Astrocyte (in vitro differentiated cells and primary cell): Measurements from ENCODE around the gene NTM. TPM values are rescaled to one million over a fixed set of nuclear protein-coding genes. Genes with fewer than 3 reads are reported as not detected.
A peak's percentile ranks its signal among the peaks of the same experiment; 100 is the strongest.

Experiments
- DNase-seq: peaks from one replicate; pipeline ENCODE4 v3.0.0-alpha.2; 2010; ENCODE audit warnings: low read depth
- FAIRE-seq: peaks from 2 replicates; lab custom pipeline; 2011; peaks lifted over from hg19 to GRCh38; lab: Jason Lieb, UNC
- H2AFZ ChIP-seq: 2 replicates; pipeline ENCODE4 v1.6.0; 2012; ENCODE audit warnings: low read depth, low read length, inconsistent platforms
- H3K27ac ChIP-seq: 2 replicates; pipeline ENCODE4 v1.5.1; 2011; ENCODE audit warnings: low read depth, low read length, inconsistent platforms
- H3K27me3 ChIP-seq: 2 replicates; pipeline ENCODE4 v1.6.0; 2011; ENCODE audit warnings: low read length, inconsistent platforms; ENCODE audit not compliant: insufficient read depth
- H3K36me3 ChIP-seq: 2 replicates; pipeline ENCODE4 v1.5.1; 2011; ENCODE audit warnings: low read length, inconsistent platforms; ENCODE audit not compliant: insufficient read depth
- H3K4me1 ChIP-seq: 2 replicates; pipeline ENCODE4 v1.5.1; 2011; ENCODE audit warnings: low read length, inconsistent platforms; ENCODE audit not compliant: insufficient read depth
- H3K4me2 ChIP-seq: 2 replicates; pipeline ENCODE4 v1.6.0; 2012; ENCODE audit warnings: low read length, inconsistent platforms
- H3K4me3 ChIP-seq: 2 replicates; pipeline ENCODE4 v1.5.1; 2011; ENCODE audit warnings: low read depth, mild to moderate bottlenecking, low read length, inconsistent platforms; ENCODE audit not compliant: insufficient read depth
- H3K79me2 ChIP-seq: 2 replicates; pipeline ENCODE4 v1.6.0; 2012; ENCODE audit warnings: mild to moderate bottlenecking, low read length, inconsistent platforms; ENCODE audit not compliant: insufficient read depth
- H3K9ac ChIP-seq: 2 replicates; pipeline ENCODE4 v1.6.0; 2012; ENCODE audit warnings: mild to moderate bottlenecking, low read length, inconsistent platforms
- H3K9me3 ChIP-seq: 2 replicates; pipeline ENCODE4 v1.5.1; 2012; ENCODE audit warnings: low read depth, mild to moderate bottlenecking, low read length, inconsistent platforms; ENCODE audit not compliant: insufficient read depth
- H4K20me1 ChIP-seq: 2 replicates; pipeline ENCODE4 v1.6.0; 2012; ENCODE audit warnings: low read length, inconsistent platforms; ENCODE audit not compliant: insufficient read depth
- H3K27ac Mint-ChIP-seq: one replicate; pipeline ENCODE4 v1.8.0; 2021; ENCODE audit warnings: mild to moderate bottlenecking, mixed read lengths; ENCODE audit not compliant: unreplicated experiment
- H3K27me3 Mint-ChIP-seq: one replicate; pipeline ENCODE4 v1.8.0; 2021; ENCODE audit warnings: low read depth, mixed read lengths; ENCODE audit not compliant: unreplicated experiment
- H3K36me3 Mint-ChIP-seq: one replicate; pipeline ENCODE4 v1.8.0; 2021; ENCODE audit warnings: low read depth, mixed read lengths; ENCODE audit not compliant: unreplicated experiment
- H3K4me1 Mint-ChIP-seq: one replicate; pipeline ENCODE4 v1.8.0; 2021; ENCODE audit warnings: low read depth, mixed read lengths; ENCODE audit not compliant: unreplicated experiment
- H3K4me3 Mint-ChIP-seq: one replicate; pipeline ENCODE4 v1.8.0; 2021; ENCODE audit warnings: mild to moderate bottlenecking, moderate library complexity, mixed read lengths; ENCODE audit not compliant: unreplicated experiment
- H3K9me3 Mint-ChIP-seq: one replicate; pipeline ENCODE4 v1.8.0; 2021; ENCODE audit warnings: mild to moderate bottlenecking, mixed read lengths; ENCODE audit not compliant: unreplicated experiment
- EZH2 ChIP-seq: IDR thresholded peaks from 2 replicates; pipeline ENCODE4 v1.6.1; 2012; ENCODE audit warnings: mild to moderate bottlenecking, low read length, inconsistent platforms; ENCODE audit not compliant: insufficient read depth
- total RNA-seq: library from RNA; stranded (reverse); gene quantifications from 2 replicates; pipeline ENCODE4 v1.2.1, GENCODE V29; 2021
- TF ChIP-seq, protein P1 (sequence below): IDR thresholded peaks from 2 replicates; pipeline ENCODE4 v1.5.1; 2011; ENCODE audit warnings: low read depth, mild to moderate bottlenecking, inconsistent platforms, low read length, moderate library complexity; ENCODE audit not compliant: insufficient read depth

NTM gene
- total RNA-seq, 1 donor from 2014 or later, result 98.2 TPM

DNA sequence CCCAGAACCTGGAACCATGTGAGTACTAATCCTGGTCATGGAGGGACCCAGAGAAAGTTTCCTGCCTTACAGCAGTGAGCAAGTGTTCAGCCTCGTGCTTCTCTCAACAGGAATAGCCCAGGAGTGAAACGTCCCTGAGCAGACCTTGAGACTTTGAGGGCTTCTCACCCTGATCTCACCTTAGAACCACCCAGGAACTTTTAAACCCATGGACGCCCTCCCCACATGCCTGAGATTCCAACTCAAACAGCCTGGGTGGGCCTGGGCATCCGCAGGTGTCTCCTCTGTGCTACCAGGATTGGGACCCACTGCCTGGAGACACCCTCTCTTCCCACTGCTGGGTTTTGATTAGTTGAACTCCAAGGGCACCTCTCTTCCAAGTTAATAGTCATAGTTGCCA is 297.2 kb downstream of the NTM start:
- H3K9me3 ChIP-seq, result no peaks in the 10 kb centered on the region
- no peak overlapping the region for H3K4me3 ChIP-seq
- peak overlapping the region; percentile 94 for H3K27ac ChIP-seq
- DNase-seq (no peak), FAIRE-seq (no peak)
- peak overlapping the region; percentile 63 for H3K4me2 ChIP-seq
- peaks cover 48% of the 10 kb centered on the region for H3K4me1 Mint-ChIP-seq
- no peaks in the 10 kb centered on the region for H3K27me3 Mint-ChIP-seq
- no peak overlapping the region for H2AFZ ChIP-seq
- H3K79me2 ChIP-seq, result no peaks in the 10 kb centered on the region
- peak overlapping the region; percentile 64 for H3K9ac ChIP-seq
- peaks cover 2% of the 10 kb centered on the region for H3K9me3 Mint-ChIP-seq
- H3K36me3 ChIP-seq, result no peaks in the 10 kb centered on the region
- H3K4me1 ChIP-seq, result peaks cover 31% of the 10 kb centered on the region
- H3K36me3 Mint-ChIP-seq, result peaks cover 3% of the 10 kb centered on the region
- H4K20me1 ChIP-seq, result no peaks in the 10 kb centered on the region
- peak overlapping the region; percentile 91 for H3K27ac Mint-ChIP-seq
- TF ChIP-seq EZH2, result no peak
- TF ChIP-seq, protein P1, sequence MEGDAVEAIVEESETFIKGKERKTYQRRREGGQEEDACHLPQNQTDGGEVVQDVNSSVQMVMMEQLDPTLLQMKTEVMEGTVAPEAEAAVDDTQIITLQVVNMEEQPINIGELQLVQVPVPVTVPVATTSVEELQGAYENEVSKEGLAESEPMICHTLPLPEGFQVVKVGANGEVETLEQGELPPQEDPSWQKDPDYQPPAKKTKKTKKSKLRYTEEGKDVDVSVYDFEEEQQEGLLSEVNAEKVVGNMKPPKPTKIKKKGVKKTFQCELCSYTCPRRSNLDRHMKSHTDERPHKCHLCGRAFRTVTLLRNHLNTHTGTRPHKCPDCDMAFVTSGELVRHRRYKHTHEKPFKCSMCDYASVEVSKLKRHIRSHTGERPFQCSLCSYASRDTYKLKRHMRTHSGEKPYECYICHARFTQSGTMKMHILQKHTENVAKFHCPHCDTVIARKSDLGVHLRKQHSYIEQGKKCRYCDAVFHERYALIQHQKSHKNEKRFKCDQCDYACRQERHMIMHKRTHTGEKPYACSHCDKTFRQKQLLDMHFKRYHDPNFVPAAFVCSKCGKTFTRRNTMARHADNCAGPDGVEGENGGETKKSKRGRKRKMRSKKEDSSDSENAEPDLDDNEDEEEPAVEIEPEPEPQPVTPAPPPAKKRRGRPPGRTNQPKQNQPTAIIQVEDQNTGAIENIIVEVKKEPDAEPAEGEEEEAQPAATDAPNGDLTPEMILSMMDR, result no peak
- peak overlapping the region; percentile 71 for H3K4me3 Mint-ChIP-seq
- H3K27me3 ChIP-seq, result no peaks in the 10 kb centered on the region

DNA sequence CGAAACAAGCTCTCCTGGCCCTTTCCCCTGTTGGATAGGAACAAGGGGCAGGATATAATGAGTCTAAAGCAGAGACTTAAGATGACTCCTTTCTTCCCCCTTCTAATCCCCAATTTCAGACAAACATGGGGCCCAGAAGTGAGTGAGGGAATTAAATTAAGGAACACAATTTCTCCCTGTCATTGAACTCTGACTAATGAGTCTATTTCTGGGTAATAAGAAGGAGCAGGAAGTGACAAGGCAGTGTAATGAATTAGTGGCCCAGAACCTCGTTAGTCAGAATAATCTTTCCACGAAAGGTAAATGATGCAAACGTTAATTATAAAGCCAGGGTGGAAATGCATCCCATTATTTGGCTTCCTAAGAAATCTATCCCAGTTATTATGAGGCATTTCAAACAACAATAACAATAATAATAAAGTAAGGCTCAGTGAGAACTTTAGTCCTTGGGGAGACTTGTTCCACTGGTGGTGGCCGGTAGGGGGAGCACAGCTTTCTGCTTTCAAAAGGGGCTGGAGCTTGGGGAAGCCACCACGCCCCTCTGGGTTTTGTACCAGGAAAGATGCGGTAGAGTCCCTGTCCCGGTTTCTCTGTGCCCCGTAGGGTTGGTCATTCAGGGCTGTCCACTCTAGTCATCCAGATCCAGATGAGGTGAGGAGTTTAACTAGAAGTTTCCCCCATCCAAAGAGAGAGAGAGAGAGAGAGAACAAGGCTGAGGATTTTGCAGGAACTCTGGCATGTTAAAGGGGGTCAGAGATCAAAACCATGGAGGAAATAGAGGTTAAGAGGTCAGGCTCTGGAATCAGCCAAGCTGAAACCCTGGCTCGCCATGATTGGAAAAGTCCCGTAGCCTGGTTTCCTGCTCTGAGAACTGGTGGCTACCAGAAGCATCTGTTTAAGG is 298.3 kb downstream of the NTM start:
- H3K4me3 ChIP-seq, result no peak overlapping the region
- TF ChIP-seq, protein P1, result peak; percentile 59
- no peak for TF ChIP-seq EZH2
- no peaks in the 10 kb centered on the region for H3K36me3 ChIP-seq
- no peaks in the 10 kb centered on the region for H3K36me3 Mint-ChIP-seq
- H3K27me3 Mint-ChIP-seq, result no peaks in the 10 kb centered on the region
- peaks cover 36% of the 10 kb centered on the region for H3K4me1 Mint-ChIP-seq
- no peak overlapping the region for H2AFZ ChIP-seq
- no peaks in the 10 kb centered on the region for H4K20me1 ChIP-seq
- H3K4me2 ChIP-seq, result peak overlapping the region; percentile 4
- H3K4me1 ChIP-seq, result peaks cover 30% of the 10 kb centered on the region
- no peaks in the 10 kb centered on the region for H3K79me2 ChIP-seq
- H3K9me3 ChIP-seq, result no peaks in the 10 kb centered on the region
- DNase-seq, result no peak
- no peak overlapping the region for H3K4me3 Mint-ChIP-seq
- peak overlapping the region; percentile 86 for H3K27ac Mint-ChIP-seq
- H3K27me3 ChIP-seq, result no peaks in the 10 kb centered on the region
- H3K27ac ChIP-seq, result peak overlapping the region; percentile 28
- H3K9ac ChIP-seq, result no peak overlapping the region
- H3K9me3 Mint-ChIP-seq, result peaks cover 2% of the 10 kb centered on the region
- FAIRE-seq, result peak; percentile 56

DNA sequence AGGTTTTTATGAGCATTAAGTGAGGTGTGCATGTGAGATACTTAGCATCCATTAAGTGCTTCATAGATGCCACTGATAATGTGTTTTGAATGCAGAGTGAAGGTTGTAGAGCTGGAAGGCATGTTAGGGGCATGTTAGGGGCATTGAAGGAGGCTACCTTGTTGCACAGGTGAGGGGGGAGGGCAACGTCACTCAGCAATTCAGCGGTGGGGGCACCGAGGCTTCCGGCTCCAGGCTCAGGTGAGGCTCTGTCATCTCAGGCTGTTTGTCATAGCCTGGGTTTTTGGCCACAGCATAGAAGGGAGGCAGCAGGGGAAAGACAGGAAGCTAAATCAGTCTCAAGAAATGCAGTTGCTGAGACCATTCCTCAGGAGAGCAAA is 299.0 kb downstream of the NTM start:
- Histone ChIP-seq H3K4me2 (peak overlapping the region; percentile 4), H3K4me1 (peaks cover 34% of the 10 kb centered on the region), H3K4me3 (no peak overlapping the region), H2AFZ (no peak overlapping the region), H3K9ac (no peak overlapping the region), H3K79me2 (no peaks in the 10 kb centered on the region), H3K9me3 (no peaks in the 10 kb centered on the region), H3K27ac (no peak overlapping the region), H3K36me3 (no peaks in the 10 kb centered on the region), H4K20me1 (no peaks in the 10 kb centered on the region), H3K27me3 (no peaks in the 10 kb centered on the region)
- TF ChIP-seq, protein P1, result no peak
- no peak for TF ChIP-seq EZH2
- Mint-ChIP-seq H3K27ac (peak overlapping the region; percentile 86), H3K9me3 (peaks cover 2% of the 10 kb centered on the region), H3K27me3 (no peaks in the 10 kb centered on the region), H3K36me3 (no peaks in the 10 kb centered on the region), H3K4me3 (no peak overlapping the region), H3K4me1 (peaks cover 39% of the 10 kb centered on the region)
- FAIRE-seq (no peak), DNase-seq (no peak)
